ACC112 (cell line): ENCODE results near the gene SERGEF.

Experiments used
- H2AFZ ChIP-seq: fragments of 200-600 bp; sonication (generic); one replicate; pipeline ENCODE4 v1.6.0; 2017; ENCODE audit warnings: antibody characterized with exemption, low read length; ENCODE audit not compliant: unreplicated experiment
- H3K27ac ChIP-seq: fragments of 200-600 bp; sonication (generic); 2 replicates; pipeline ENCODE4 v1.5.1; 2014; ENCODE audit warnings: low read depth, mild to moderate bottlenecking, antibody characterized with exemption, low read length, moderate library complexity
- H3K27me3 ChIP-seq: fragments of 200-600 bp; sonication (generic); 2 replicates; pipeline ENCODE4 v1.6.1; 2014; ENCODE audit warnings: mild to moderate bottlenecking, antibody characterized with exemption, low read length, moderate library complexity, mixed read lengths; ENCODE audit not compliant: insufficient read depth
- H3K36me3 ChIP-seq: fragments of 200-600 bp; sonication (generic); 2 replicates; pipeline ENCODE4 v1.6.1; 2016; ENCODE audit warnings: mild to moderate bottlenecking, antibody characterized with exemption, low read length, moderate library complexity, mixed read lengths; ENCODE audit not compliant: insufficient read depth
- H3K4me1 ChIP-seq: fragments of 200-600 bp; sonication (generic); one replicate; pipeline ENCODE4 v1.6.1; 2016; ENCODE audit warnings: low read length, mixed read lengths; ENCODE audit not compliant: insufficient read depth, unreplicated experiment, control insufficient read depth
- H3K4me3 ChIP-seq: fragments of 200-600 bp; sonication (generic); 2 replicates; pipeline ENCODE4 v1.5.1; 2014; ENCODE audit warnings: mild to moderate bottlenecking, low read depth, low read length
- H3K79me2 ChIP-seq: fragments of 200-600 bp; sonication (generic); one replicate; pipeline ENCODE4 v1.6.0; 2016; ENCODE audit warnings: low read length; ENCODE audit not compliant: control insufficient read depth, unreplicated experiment, insufficient read depth

Gene SERGEF

DNA sequence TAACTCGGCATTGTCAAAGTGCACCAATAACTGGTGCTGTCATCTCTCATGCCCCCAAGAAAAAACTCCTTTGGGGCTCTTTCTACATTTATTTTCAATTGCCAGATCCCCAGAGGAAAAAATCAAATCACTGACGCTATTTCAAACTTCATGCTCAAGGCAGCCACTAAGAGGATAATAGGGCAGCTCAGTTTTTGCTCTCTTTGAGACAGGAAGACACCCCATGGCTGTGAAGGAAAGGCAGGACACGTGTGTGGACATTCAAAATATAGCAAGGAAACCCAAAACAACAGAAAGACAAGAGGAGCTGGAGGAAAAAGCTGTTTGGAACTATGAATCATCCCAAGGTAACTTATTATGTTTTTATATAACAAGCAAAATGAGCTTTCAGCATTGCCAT is 83.7 kb downstream of the SERGEF start:
- Histone ChIP-seq H3K36me3 (no peaks in the 10 kb centered on the region), H3K79me2 (no peaks in the 10 kb centered on the region), H2AFZ (no peak overlapping the region), H3K4me1 (no peaks in the 10 kb centered on the region), H3K27me3 (no peaks in the 10 kb centered on the region), H3K27ac (no peak overlapping the region), H3K4me3 (no peak overlapping the region)

- Histone ChIP-seq H3K4me3 (no peak overlapping the region), H3K27me3 (no peaks in the 10 kb centered on the region), H3K4me1 (no peaks in the 10 kb centered on the region), H2AFZ (no peak overlapping the region), H3K79me2 (no peaks in the 10 kb centered on the region), H3K27ac (no peak overlapping the region), H3K36me3 (no peaks in the 10 kb centered on the region)
Measured at GRCh38 chr11:17927681-17928343, 85.0 kb downstream of the SERGEF start.

DNA sequence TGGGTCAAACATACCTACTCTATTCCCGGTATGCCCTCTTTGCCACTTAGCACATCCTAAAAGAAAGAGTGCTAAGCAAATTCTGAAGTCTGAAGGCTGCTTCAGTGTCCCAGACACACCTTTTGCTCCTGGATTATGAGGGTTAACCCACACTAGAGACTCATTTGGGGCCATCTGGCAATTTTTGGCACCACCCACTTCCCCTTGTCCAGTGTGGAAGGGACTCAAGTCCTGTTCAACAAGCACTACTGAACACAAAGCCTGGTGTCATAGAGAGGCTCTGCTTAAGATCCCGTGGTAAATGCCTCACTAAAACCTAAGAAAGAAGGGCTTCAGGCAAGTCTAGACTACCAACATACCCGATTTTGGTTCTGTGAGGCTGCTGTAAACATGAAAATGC is 85.8 kb downstream of the SERGEF start:
- no peaks in the 10 kb centered on the region for H3K36me3 ChIP-seq
- H3K79me2 ChIP-seq, result no peaks in the 10 kb centered on the region
- no peak overlapping the region for H3K27ac ChIP-seq
- H2AFZ ChIP-seq, result no peak overlapping the region
- peaks cover 7% of the 10 kb centered on the region for H3K4me1 ChIP-seq
- no peak overlapping the region for H3K4me3 ChIP-seq
- no peaks in the 10 kb centered on the region for H3K27me3 ChIP-seq

- Histone ChIP-seq H3K27me3 (no peaks in the 10 kb centered on the region), H3K27ac (no peak overlapping the region), H3K36me3 (no peaks in the 10 kb centered on the region), H2AFZ (no peak overlapping the region), H3K4me1 (peaks cover 16% of the 10 kb centered on the region), H3K79me2 (no peaks in the 10 kb centered on the region), H3K4me3 (no peak overlapping the region)
Measured at GRCh38 chr11:17924713-17925112, 88.1 kb downstream of the SERGEF start.

- no peak overlapping the region for H2AFZ ChIP-seq
- no peaks in the 10 kb centered on the region for H3K36me3 ChIP-seq
- H3K4me1 ChIP-seq, result peaks cover 16% of the 10 kb centered on the region
- H3K79me2 ChIP-seq, result no peaks in the 10 kb centered on the region
- H3K27ac ChIP-seq, result no peak overlapping the region
- no peak overlapping the region for H3K4me3 ChIP-seq
- H3K27me3 ChIP-seq, result no peaks in the 10 kb centered on the region
Measured at GRCh38 chr11:17923217-17923616, 89.6 kb downstream of the SERGEF start.

DNA sequence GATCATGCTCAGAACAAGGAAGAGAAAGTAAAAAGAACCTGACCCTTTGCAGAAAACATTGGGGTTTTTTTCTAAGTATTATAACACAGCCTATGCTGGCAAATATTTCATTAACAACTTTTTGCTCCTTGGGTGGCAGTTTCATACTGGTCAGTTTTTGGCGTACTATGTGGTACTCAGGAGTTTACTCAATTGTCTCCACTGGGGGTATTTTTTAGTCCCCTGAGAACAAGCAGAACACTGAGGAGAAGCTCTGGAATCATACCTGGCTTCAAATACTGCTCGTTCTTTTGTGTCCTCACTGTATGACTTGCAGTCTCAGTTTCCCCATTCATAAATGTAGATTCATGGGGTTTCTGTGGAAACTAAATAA is 90.4 kb downstream of the SERGEF start:
- Histone ChIP-seq H3K4me3 (peak overlapping the region; percentile 58), H3K4me1 (peaks cover 16% of the 10 kb centered on the region), H3K27me3 (no peaks in the 10 kb centered on the region), H3K36me3 (no peaks in the 10 kb centered on the region), H3K27ac (peak overlapping the region; percentile 29), H2AFZ (peak overlapping the region; percentile 52), H3K79me2 (no peaks in the 10 kb centered on the region)

- peaks cover 16% of the 10 kb centered on the region for H3K4me1 ChIP-seq
- no peaks in the 10 kb centered on the region for H3K36me3 ChIP-seq
- peak overlapping the region; percentile 29 for H3K27ac ChIP-seq
- no peaks in the 10 kb centered on the region for H3K79me2 ChIP-seq
- H3K4me3 ChIP-seq, result peak overlapping the region; percentile 58
- peak overlapping the region; percentile 52 for H2AFZ ChIP-seq
- no peaks in the 10 kb centered on the region for H3K27me3 ChIP-seq
Measured at GRCh38 chr11:17921659-17922415, 91.0 kb downstream of the SERGEF start.

GRCh38 chr11:17918049-17918605 is 94.7 kb downstream of the SERGEF start:
- Histone ChIP-seq H3K79me2 (no peaks in the 10 kb centered on the region), H3K27ac (no peak overlapping the region), H3K27me3 (no peaks in the 10 kb centered on the region), H3K36me3 (no peaks in the 10 kb centered on the region), H2AFZ (no peak overlapping the region), H3K4me1 (peaks cover 16% of the 10 kb centered on the region), H3K4me3 (no peak overlapping the region)

DNA sequence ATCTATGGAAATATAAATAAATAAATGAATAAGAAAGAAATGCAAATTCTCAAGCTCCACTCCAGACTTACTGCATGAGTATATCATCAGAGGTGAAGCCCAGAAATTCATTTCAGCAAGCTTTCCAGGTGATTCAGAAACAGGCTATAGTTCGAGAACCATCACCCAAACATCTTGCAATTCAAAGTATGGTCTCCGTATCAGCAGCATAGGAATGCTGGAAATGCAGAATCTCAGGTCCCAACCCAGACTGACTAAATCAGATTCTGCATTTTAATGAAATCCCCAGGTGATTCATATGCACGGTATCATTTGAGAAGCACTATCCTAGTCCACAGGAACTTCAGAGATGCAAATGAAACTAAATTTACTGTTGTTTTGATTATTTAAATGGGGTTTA is 95.3 kb downstream of the SERGEF start:
- no peaks in the 10 kb centered on the region for H3K27me3 ChIP-seq
- H3K79me2 ChIP-seq, result no peaks in the 10 kb centered on the region
- no peak overlapping the region for H3K27ac ChIP-seq
- no peak overlapping the region for H3K4me3 ChIP-seq
- peaks cover 14% of the 10 kb centered on the region for H3K4me1 ChIP-seq
- H3K36me3 ChIP-seq, result no peaks in the 10 kb centered on the region
- H2AFZ ChIP-seq, result no peak overlapping the region

GRCh38 chr11:17915500-17916143 is 97.2 kb downstream of the SERGEF start:
- Histone ChIP-seq H2AFZ (no peak overlapping the region), H3K27ac (no peak overlapping the region), H3K79me2 (no peaks in the 10 kb centered on the region), H3K27me3 (no peaks in the 10 kb centered on the region), H3K4me3 (no peak overlapping the region), H3K4me1 (no peaks in the 10 kb centered on the region), H3K36me3 (no peaks in the 10 kb centered on the region)
